Right lobe of liver (tissue), 6 donors: ENCODE data around the gene GPR156. TPM values are rescaled to one million over a fixed set of nuclear protein-coding genes. Genes with fewer than 3 reads are reported as not detected.

Experiments used
- ATAC-seq, 4 donors: fragments of 200-7000 bp; cut with Tn5 transposase; one replicate each; pipeline ENCODE4 v1.9.1; 2020; ENCODE audit warnings: mild to moderate bottlenecking in 4 of 4, moderate library complexity in 4 of 4
- DNase-seq, 3 donors: peaks; one replicate each; pipeline ENCODE4 v3.0.0-alpha.2; 2020
- H3K27ac ChIP-seq, 3 donors: fragments of 200-600 bp; one replicate each; pipeline ENCODE4 v1.8.0; 2022
- H3K27me3 ChIP-seq, 2 donors: fragments of 200-600 bp; one replicate each; pipeline ENCODE4 v1.8.0; 2022
- H3K36me3 ChIP-seq, 4 donors: fragments of 200-600 bp; sonication (generic) in 1 of 4; one replicate each; pipeline versions ENCODE4 v1.5.1 to v1.8.0; 2017 to 2022; ENCODE audit warnings: control low read depth in 1 of 4
- H3K4me1 ChIP-seq, 4 donors: fragments of 200-600 bp; sonication (generic) in 1 of 4; one replicate each; pipeline versions ENCODE4 v1.5.1 to v1.8.0; 2017 to 2022; ENCODE audit warnings: control low read depth in 1 of 4
- H3K4me3 ChIP-seq, 3 donors: fragments of 200-600 bp; one replicate each; pipeline ENCODE4 v1.8.0; 2022
- H3K9me3 ChIP-seq, 4 donors: fragments of 200-600 bp; sonication (generic) in 1 of 4; one replicate each; pipeline versions ENCODE4 v1.5.1 to v1.8.0; 2017 to 2022; ENCODE audit warnings: control low read depth in 1 of 4
- POLR2A ChIP-seq: fragments of 450-650 bp; IDR thresholded peaks from one replicate; pipeline ENCODE4 v1.6.1; 2017; ENCODE audit warnings: antibody characterized with exemption, mild to moderate bottlenecking
- WGBS: methylation state at CpG from one replicate; pipeline ENCODE4 v1.1.6; 2018; ENCODE audit warnings: low coverage, low lambda C conversion rate; ENCODE audit not compliant: insufficient coverage; ENCODE audit errors: missing lambda C conversion rate; 5-methylcytosine and 5-hydroxymethylcytosine counted together
- intact Hi-C, 2 donors: fragments of 100-400 bp; cut with DNase I; formaldehyde crosslinking; loops; one replicate each; pipeline versions ENCODE4 v1.11.2 to v1.14.1; 2022
- small RNA-seq, 2 experiments: library from RNA; depleted of rRNA; stranded (forward); fragments of <200 nt; gene quantifications; one replicate each; pipeline ENCODE3, GENCODE V24; 2016
- total RNA-seq, 6 experiments: library from RNA; depleted of rRNA in 2 of 6; stranded (reverse); fragments of >200 nt in 2 of 6; fragmentation: NEBNext Ultra II Directional in 3 of 6; extraction: Animal tissue kit (Norgen Biotek cat#: 25700) in 3 of 6; gene quantifications; one replicate each; pipeline versions ENCODE4 v1.1.0 to v1.2.4, GENCODE V29; 2016 to 2023
- TF ChIP-seq, protein P1 (sequence below), 4 donors: fragments of 200-600 bp in 3 of 4; fragments of 450-650 bp in 1 of 4; IDR thresholded peaks; one replicate each; pipeline versions ENCODE4 v1.5.1 to v1.8.0; 2016 to 2022; ENCODE audit warnings: antibody characterized with exemption in 4 of 4, mild to moderate bottlenecking in 2 of 4
- donor health status: DM: no; HTN: yes; CAD: no.
- donor health status: DM: no; HTN: no; CAD: no.
- donor health status: DM: no; HTN: no; CAD: no.
- donor health status: DM: no; HTN: yes; CAD: no.
- donor health status: DM: no; HTN: yes; CAD: no.

The GPR156 gene
- total RNA-seq, 6 experiments from 2014 or later: not detected

DNA sequence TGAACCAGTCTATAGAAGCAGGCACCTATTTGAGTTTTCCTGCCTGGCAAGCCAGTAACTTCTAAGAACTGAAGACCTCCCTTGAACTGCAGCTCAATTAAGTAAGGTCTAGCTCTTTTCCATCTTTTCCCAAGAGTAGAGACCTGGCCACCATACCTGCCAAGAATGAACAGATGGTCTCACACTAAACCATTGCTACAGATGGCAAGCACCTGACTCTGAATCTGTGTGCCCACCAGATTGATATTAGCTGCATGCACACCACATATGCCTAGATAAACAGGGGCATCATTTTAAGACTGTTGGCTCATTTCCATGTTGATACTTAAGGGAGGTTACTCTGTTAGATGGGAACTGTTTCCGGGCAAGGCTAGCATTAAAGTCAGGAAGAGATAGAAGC is 156.0 kb downstream of the GPR156 start:
- no peak for DNase-seq
- Histone ChIP-seq H3K27ac (no peak overlapping the region), H3K9me3 (no peaks in the 10 kb centered on the region), H3K4me3 (no peak overlapping the region), H3K4me1 (no peaks in the 10 kb centered on the region), H3K36me3 (no peaks in the 10 kb centered on the region), H3K27me3 (no peaks in the 10 kb centered on the region)
- intact Hi-C loops: no loop called here
- no peak for TF ChIP-seq POLR2A
- TF ChIP-seq, protein P1, sequence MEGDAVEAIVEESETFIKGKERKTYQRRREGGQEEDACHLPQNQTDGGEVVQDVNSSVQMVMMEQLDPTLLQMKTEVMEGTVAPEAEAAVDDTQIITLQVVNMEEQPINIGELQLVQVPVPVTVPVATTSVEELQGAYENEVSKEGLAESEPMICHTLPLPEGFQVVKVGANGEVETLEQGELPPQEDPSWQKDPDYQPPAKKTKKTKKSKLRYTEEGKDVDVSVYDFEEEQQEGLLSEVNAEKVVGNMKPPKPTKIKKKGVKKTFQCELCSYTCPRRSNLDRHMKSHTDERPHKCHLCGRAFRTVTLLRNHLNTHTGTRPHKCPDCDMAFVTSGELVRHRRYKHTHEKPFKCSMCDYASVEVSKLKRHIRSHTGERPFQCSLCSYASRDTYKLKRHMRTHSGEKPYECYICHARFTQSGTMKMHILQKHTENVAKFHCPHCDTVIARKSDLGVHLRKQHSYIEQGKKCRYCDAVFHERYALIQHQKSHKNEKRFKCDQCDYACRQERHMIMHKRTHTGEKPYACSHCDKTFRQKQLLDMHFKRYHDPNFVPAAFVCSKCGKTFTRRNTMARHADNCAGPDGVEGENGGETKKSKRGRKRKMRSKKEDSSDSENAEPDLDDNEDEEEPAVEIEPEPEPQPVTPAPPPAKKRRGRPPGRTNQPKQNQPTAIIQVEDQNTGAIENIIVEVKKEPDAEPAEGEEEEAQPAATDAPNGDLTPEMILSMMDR (IDR thresholded peaks at IDR 0.05): no peak
- ATAC-seq: no peak
- WGBS: 90% methylated on average over 1 of the region's 1 CpG

GRCh38 chr3:120125992-120126391 is 159.0 kb downstream of the GPR156 start:
- H3K9me3 ChIP-seq: no peaks in the 10 kb centered on the region
- TF ChIP-seq, protein P1 (IDR thresholded peaks at IDR 0.05): no peak
- TF ChIP-seq POLR2A: no peak
- no peaks in the 10 kb centered on the region for H3K4me1 ChIP-seq
- no peaks in the 10 kb centered on the region for H3K27me3 ChIP-seq
- no peak overlapping the region for H3K27ac ChIP-seq
- H3K36me3 ChIP-seq: no peaks in the 10 kb centered on the region
- no peak overlapping the region for H3K4me3 ChIP-seq
- no peak for DNase-seq
- intact Hi-C loops: no loop called here
- ATAC-seq: no peak

GRCh38 chr3:120119846-120120510 is 165.0 kb downstream of the GPR156 start:
- Histone ChIP-seq H3K4me3 (no peak overlapping the region), H3K9me3 (no peaks in the 10 kb centered on the region), H3K27me3 (no peaks in the 10 kb centered on the region), H3K27ac (no peak overlapping the region), H3K36me3 (no peaks in the 10 kb centered on the region), H3K4me1 (no peaks in the 10 kb centered on the region)
- ATAC-seq (no peak), DNase-seq (no peak)
- intact Hi-C loops: no loop called here
- 91% methylated on average over 5 of the region's 7 CpGs for WGBS
- TF ChIP-seq POLR2A: no peak
- TF ChIP-seq, protein P1 (IDR thresholded peaks at IDR 0.05): no peak

Small RNA genes within 50 kb of the gene (small RNA-seq; reads per million reads assigned to genes)
- gene RF00019 (0 reads per million in 2 experiments), gene RN7SL397P (0 reads per million in 2 experiments)

Other genes starting within 250 kb of the GPR156 start
- 10 to 100 TPM; 14.4 to 19.4 (median 18.4) TPM for gene GSK3B, start 190.8 kb downstream of the GPR156 start, total RNA-seq
- gene LRRC58, start 64.1 kb upstream of the GPR156 start, total RNA-seq: 10 to 100 TPM in 4 of 6 experiments, 1 to 10 TPM in 2; 7.0 to 18.7 (median 10.3) TPM
- gene FSTL1, start 165.8 kb upstream of the GPR156 start, total RNA-seq: 10 to 100 TPM; 32.8 to 50.0 (median 45.5) TPM